Panc1 (cell line): Measurements from ENCODE around the gene FBXW11. TPM values are rescaled to one million over a fixed set of nuclear protein-coding genes. Genes with fewer than 3 reads are reported as not detected.

Source experiments
- ATAC-seq: fragments of 200-7000 bp; cut with Tn5 transposase; 2 replicates; pipeline ENCODE4 v1.9.1; 2020; ENCODE audit warnings: mild to moderate bottlenecking, moderate library complexity
- BruUV-seq: library from RNA; stranded (reverse); fragments of 400-500 nt; replicated peaks from 2 replicates; lab custom pipeline; 2021; lab: Mats Ljungman, UMichigan
- CTCF ChIA-PET: fragments of 300-600 bp; sonication (Branson Sonifier 250); formaldehyde crosslinking; loops from one replicate; lab custom pipeline; 2022; ENCODE audit warnings: antibody characterized with exemption; lab: Charles Lee
- POLR2A ChIA-PET: fragments of 300-600 bp; sonication (Branson Sonifier 250); formaldehyde crosslinking; loops from one replicate; lab custom pipeline; 2022; ENCODE audit warnings: antibody characterized with exemption; lab: Charles Lee
- DNase-seq: peaks from one replicate; pipeline ENCODE4 v3.0.0-alpha.2; 2010; ENCODE audit warnings: low read depth, low spot score
- H3K27ac ChIP-seq: 2 replicates; pipeline ENCODE4 v1.5.1; 2011; ENCODE audit warnings: mild to moderate bottlenecking, low read length, inconsistent platforms
- H3K27me3 ChIP-seq: fragments of 200-500 bp; sonication (Bioruptor generic); 2 replicates; pipeline ENCODE4 v1.6.0; 2014; ENCODE audit warnings: low read length, inconsistent platforms; ENCODE audit not compliant: control insufficient read depth, insufficient read depth
- H3K36me3 ChIP-seq: fragments of 200-500 bp; sonication (Bioruptor generic); 2 replicates; pipeline ENCODE4 v1.5.1; 2014; ENCODE audit warnings: inconsistent platforms, mild to moderate bottlenecking, low read length, moderate library complexity; ENCODE audit not compliant: control insufficient read depth, insufficient read depth
- H3K4me1 ChIP-seq: 2 replicates; pipeline ENCODE4 v1.5.1; 2011; ENCODE audit warnings: inconsistent platforms, mild to moderate bottlenecking, low read length, moderate library complexity; ENCODE audit not compliant: control insufficient read depth, insufficient read depth
- H3K4me3 ChIP-seq, 2 experiments: 2 replicates each; pipeline ENCODE4 v1.5.1; 2011 to 2012; ENCODE audit warnings: low read depth in 2 of 2, low read length in 2 of 2, mild to moderate bottlenecking in 2 of 2, inconsistent platforms in 1 of 2, moderate library complexity in 1 of 2
- H3K9me3 ChIP-seq: fragments of 200-500 bp; sonication (Bioruptor generic); 2 replicates; pipeline ENCODE4 v1.5.1; 2014; ENCODE audit warnings: low read depth, mild to moderate bottlenecking, inconsistent platforms, low read length, moderate library complexity; ENCODE audit not compliant: control insufficient read depth, insufficient read depth
- CTCF ChIP-seq: fragments of 450-650 bp; IDR thresholded peaks from 2 replicates; pipeline ENCODE4 v1.5.1; 2017; ENCODE audit warnings: mild to moderate bottlenecking
- POLR2AphosphoS5 ChIP-seq: IDR thresholded peaks from 2 replicates; pipeline ENCODE4 v1.6.1; 2012; ENCODE audit warnings: mild to moderate bottlenecking, low read depth, low read length, moderate library complexity
- REST ChIP-seq, 2 experiments: IDR thresholded peaks; 2 replicates each; pipeline ENCODE4 v1.6.1; 2011 to 2012; ENCODE audit warnings: low read depth in 2 of 2, control low read depth in 1 of 2, low read length in 1 of 2, mild to moderate bottlenecking in 1 of 2, moderate library complexity in 1 of 2; ENCODE audit not compliant: insufficient read depth in 1 of 2
- SIN3A ChIP-seq: IDR thresholded peaks from 2 replicates; pipeline ENCODE4 v1.6.1; 2012; ENCODE audit warnings: low read depth, mild to moderate bottlenecking, low read length, moderate library complexity, borderline replicate concordance; ENCODE audit not compliant: insufficient read depth
- TCF7L2 ChIP-seq: IDR thresholded peaks from 2 replicates; pipeline ENCODE4 v1.6.1; 2011; ENCODE audit warnings: mild to moderate bottlenecking, low read depth, low read length, inconsistent platforms
- in situ Hi-C: cut with HindIII; loops from 2 replicates; pipeline ENCODE4 v1.10.0; 2016; ENCODE audit warnings: low sequenced_read_pairs, low pct_unique_long_range_greater_than_20kb
- intact Hi-C: fragments of 100-400 bp; cut with micrococcal nuclease; formaldehyde crosslinking; loops from one replicate; pipeline ENCODE4 v1.10.0; 2022; ENCODE audit not compliant: unreplicated experiment
- total RNA-seq: library from RNA; stranded (reverse); gene quantifications from one replicate; pipeline ENCODE4 v1.2.1, GENCODE V29; 2021; ENCODE audit not compliant: unreplicated experiment

The FBXW11 gene
- total RNA-seq, 1 experiment from 2014 or later: 111 TPM

GRCh38 chr5:171826132-171826531 lies 180.3 kb downstream of the FBXW11 start:
- H3K9me3 ChIP-seq: no peaks in the 10 kb centered on the region
- BruUV-seq: no TSS peak
- ATAC-seq: no peak
- intact Hi-C loops: no loop called here
- no peaks in the 10 kb centered on the region; the same call in 1 of the 2 replicates for H3K27me3 ChIP-seq
- in situ Hi-C loops: no loop called here
- ChIA-PET POLR2A (no interaction called here), CTCF (no interaction called here)
- H3K4me3 ChIP-seq: no peak overlapping the region
- no peak for DNase-seq
- H3K27ac ChIP-seq: no peak overlapping the region
- no peaks in the 10 kb centered on the region for H3K4me1 ChIP-seq
- H3K36me3 ChIP-seq: no peaks in the 10 kb centered on the region
- TF ChIP-seq SIN3A: no peak
- no peak for TF ChIP-seq POLR2AphosphoS5
- no peak for TF ChIP-seq CTCF
- no peak for TF ChIP-seq TCF7L2
- no peak for TF ChIP-seq REST (IDR thresholded peaks at IDR 0.05; ENCODE audit: insufficient read depth in 1 of 2, low read depth in 2 of 2, low read length in 1 of 2)

- no peak overlapping the region for H3K4me3 ChIP-seq
- no TSS peak for BruUV-seq
- H3K27me3 ChIP-seq: no peaks in the 10 kb centered on the region; the same call in 1 of the 2 replicates
- ATAC-seq (no peak), DNase-seq (no peak)
- no peaks in the 10 kb centered on the region for H3K9me3 ChIP-seq
- ChIA-PET POLR2A (no interaction called here), CTCF (no interaction called here)
- H3K27ac ChIP-seq: no peak overlapping the region
- TF ChIP-seq TCF7L2 (no peak), REST (IDR thresholded peaks at IDR 0.05; ENCODE audit: insufficient read depth in 1 of 2, low read depth in 2 of 2, low read length in 1 of 2) (no peak), POLR2AphosphoS5 (no peak), CTCF (no peak), SIN3A (no peak)
- H3K36me3 ChIP-seq: no peaks in the 10 kb centered on the region
- H3K4me1 ChIP-seq: no peaks in the 10 kb centered on the region
- intact Hi-C loops (no loop called here), in situ Hi-C loops (no loop called here)
These were observed 181.4 kb downstream of the FBXW11 start for GRCh38 chr5:171825051-171825450.
